ENCODE results near the gene PRKAG2.
"Not testable (repeated sequence)": the region's sequence is repeated elsewhere in the genome, so short reads cannot be mapped to it uniquely, and the experiment has no call there.

Gene PRKAG2

GRCh38 chr7:151801782-151802468, 75.0 kb downstream of the PRKAG2 start:
- H2AFZ ChIP-seq (ENCODE audit: low read depth, low read length) = no peak overlapping the region
- H3K27me3 ChIP-seq (ENCODE audit: insufficient read depth, low read length) = peaks cover 7% of the 10 kb centered on the region
- no peak overlapping the region for H3K4me3 ChIP-seq (ENCODE audit: low read length)

GRCh38 chr7:151801291-151801690, 75.6 kb downstream of the PRKAG2 start:
- peaks cover 2% of the 10 kb centered on the region for H3K9me3 ChIP-seq (ENCODE audit: low read length)
- H3K36me3 ChIP-seq (ENCODE audit: insufficient read depth, low read length) = no peaks in the 10 kb centered on the region
- no peak overlapping the region for H3K4me3 ChIP-seq (ENCODE audit: low read length)
- peaks cover 7% of the 10 kb centered on the region for H3K27me3 ChIP-seq (ENCODE audit: insufficient read depth, low read length)
- H3K4me1 ChIP-seq (ENCODE audit: insufficient read depth, low read length) = no peaks in the 10 kb centered on the region
- no peak overlapping the region for H2AFZ ChIP-seq (ENCODE audit: low read depth, low read length)

More at GRCh38 chr7:151801782-151802468, 75.0 kb downstream of the PRKAG2 start:
- Histone ChIP-seq H3K9me3 (ENCODE audit: low read length) (peaks cover 2% of the 10 kb centered on the region), H3K36me3 (ENCODE audit: insufficient read depth, low read length) (no peaks in the 10 kb centered on the region), H3K4me1 (ENCODE audit: insufficient read depth, low read length) (no peaks in the 10 kb centered on the region)

GRCh38 chr7:151800861-151801260, 76.1 kb downstream of the PRKAG2 start:
- Histone ChIP-seq H3K9me3 (ENCODE audit: low read length) (peaks cover 2% of the 10 kb centered on the region), H3K4me3 (ENCODE audit: low read length) (no peak overlapping the region), H3K27me3 (ENCODE audit: insufficient read depth, low read length) (peaks cover 7% of the 10 kb centered on the region), H2AFZ (ENCODE audit: low read depth, low read length) (no peak overlapping the region), H3K36me3 (ENCODE audit: insufficient read depth, low read length) (no peaks in the 10 kb centered on the region), H3K4me1 (ENCODE audit: insufficient read depth, low read length) (no peaks in the 10 kb centered on the region)

GRCh38 chr7:151800391-151800790, 76.5 kb downstream of the PRKAG2 start:
- Histone ChIP-seq H3K4me1 (ENCODE audit: insufficient read depth, low read length) (no peaks in the 10 kb centered on the region), H3K36me3 (ENCODE audit: insufficient read depth, low read length) (no peaks in the 10 kb centered on the region), H3K27me3 (ENCODE audit: insufficient read depth, low read length) (peaks cover 7% of the 10 kb centered on the region), H3K9me3 (ENCODE audit: low read length) (peaks cover 2% of the 10 kb centered on the region), H2AFZ (ENCODE audit: low read depth, low read length) (no peak overlapping the region), H3K4me3 (ENCODE audit: low read length) (no peak overlapping the region)

- no peaks in the 10 kb centered on the region for H3K9me3 ChIP-seq (ENCODE audit: low read length)
- H3K27me3 ChIP-seq (ENCODE audit: insufficient read depth, low read length) = peaks cover 3% of the 10 kb centered on the region
- no peaks in the 10 kb centered on the region for H3K36me3 ChIP-seq (ENCODE audit: insufficient read depth, low read length)
- no peak overlapping the region for H2AFZ ChIP-seq (ENCODE audit: low read depth, low read length)
- H3K4me1 ChIP-seq (ENCODE audit: insufficient read depth, low read length) = peaks cover 3% of the 10 kb centered on the region
- H3K4me3 ChIP-seq (ENCODE audit: low read length) = no peak overlapping the region
Observed at GRCh38 chr7:151799506-151799905, 77.4 kb downstream of the PRKAG2 start.

- Histone ChIP-seq H2AFZ (ENCODE audit: low read depth, low read length) (no peak overlapping the region), H3K9me3 (ENCODE audit: low read length) (no peaks in the 10 kb centered on the region), H3K27me3 (ENCODE audit: insufficient read depth, low read length) (peaks cover 3% of the 10 kb centered on the region), H3K4me3 (ENCODE audit: low read length) (no peak overlapping the region), H3K36me3 (ENCODE audit: insufficient read depth, low read length) (no peaks in the 10 kb centered on the region), H3K4me1 (ENCODE audit: insufficient read depth, low read length) (peaks cover 5% of the 10 kb centered on the region)
Observed at GRCh38 chr7:151798851-151799448, 78.0 kb downstream of the PRKAG2 start.

- not testable (repeated sequence) for H3K27me3 ChIP-seq (ENCODE audit: insufficient read depth, low read length); H2AFZ ChIP-seq (ENCODE audit: low read depth, low read length); H3K4me3 ChIP-seq (ENCODE audit: low read length); H3K36me3 ChIP-seq (ENCODE audit: insufficient read depth, low read length); H3K9me3 ChIP-seq (ENCODE audit: low read length)
- H3K4me1 ChIP-seq (ENCODE audit: insufficient read depth, low read length) = peaks cover 12% of the 10 kb centered on the region
Observed at GRCh38 chr7:151797667-151798307, 79.1 kb downstream of the PRKAG2 start.

- no peak overlapping the region for H2AFZ ChIP-seq (ENCODE audit: low read depth, low read length)
- H3K4me3 ChIP-seq (ENCODE audit: low read length) = no peak overlapping the region
- H3K27me3 ChIP-seq (ENCODE audit: insufficient read depth, low read length) = peaks cover 3% of the 10 kb centered on the region
- no peaks in the 10 kb centered on the region for H3K36me3 ChIP-seq (ENCODE audit: insufficient read depth, low read length)
- peaks cover 20% of the 10 kb centered on the region for H3K4me1 ChIP-seq (ENCODE audit: insufficient read depth, low read length)
- no peaks in the 10 kb centered on the region for H3K9me3 ChIP-seq (ENCODE audit: low read length)
Observed at GRCh38 chr7:151796871-151797537, 79.9 kb downstream of the PRKAG2 start.

GRCh38 chr7:151796091-151796870, 80.6 kb downstream of the PRKAG2 start:
- Histone ChIP-seq H2AFZ (ENCODE audit: low read depth, low read length) (no peak overlapping the region), H3K27me3 (ENCODE audit: insufficient read depth, low read length) (no peaks in the 10 kb centered on the region), H3K36me3 (ENCODE audit: insufficient read depth, low read length) (no peaks in the 10 kb centered on the region), H3K4me3 (ENCODE audit: low read length) (no peak overlapping the region), H3K4me1 (ENCODE audit: insufficient read depth, low read length) (peaks cover 25% of the 10 kb centered on the region), H3K9me3 (ENCODE audit: low read length) (no peaks in the 10 kb centered on the region)

GRCh38 chr7:151795168-151795811, 81.6 kb downstream of the PRKAG2 start:
- Histone ChIP-seq H3K4me1 (ENCODE audit: insufficient read depth, low read length) (peaks cover 30% of the 10 kb centered on the region), H2AFZ (ENCODE audit: low read depth, low read length) (no peak overlapping the region), H3K4me3 (ENCODE audit: low read length) (no peak overlapping the region), H3K27me3 (ENCODE audit: insufficient read depth, low read length) (no peaks in the 10 kb centered on the region), H3K36me3 (ENCODE audit: insufficient read depth, low read length) (no peaks in the 10 kb centered on the region), H3K9me3 (ENCODE audit: low read length) (no peaks in the 10 kb centered on the region)

- Histone ChIP-seq H3K4me3 (ENCODE audit: low read length) (no peak overlapping the region), H3K4me1 (ENCODE audit: insufficient read depth, low read length) (peaks cover 30% of the 10 kb centered on the region), H2AFZ (ENCODE audit: low read depth, low read length) (no peak overlapping the region), H3K9me3 (ENCODE audit: low read length) (no peaks in the 10 kb centered on the region), H3K27me3 (ENCODE audit: insufficient read depth, low read length) (no peaks in the 10 kb centered on the region), H3K36me3 (ENCODE audit: insufficient read depth, low read length) (no peaks in the 10 kb centered on the region)
Observed at GRCh38 chr7:151794508-151795167, 82.3 kb downstream of the PRKAG2 start.

- no peaks in the 10 kb centered on the region for H3K9me3 ChIP-seq (ENCODE audit: low read length)
- H3K4me1 ChIP-seq (ENCODE audit: insufficient read depth, low read length) = peaks cover 30% of the 10 kb centered on the region
- no peaks in the 10 kb centered on the region for H3K27me3 ChIP-seq (ENCODE audit: insufficient read depth, low read length)
Observed at GRCh38 chr7:151793991-151794507, 82.9 kb downstream of the PRKAG2 start.

More at GRCh38 chr7:151793991-151794507, 82.9 kb downstream of the PRKAG2 start:
- Histone ChIP-seq H3K36me3 (ENCODE audit: insufficient read depth, low read length) (no peaks in the 10 kb centered on the region), H3K4me3 (ENCODE audit: low read length) (no peak overlapping the region), H2AFZ (ENCODE audit: low read depth, low read length) (no peak overlapping the region)
